ENCODE results near the gene KIF13A. TPM values are rescaled to one million over a fixed set of nuclear protein-coding genes. Genes with fewer than 3 reads are reported as not detected.

KIF13A gene
- total and polyA plus RNA-seq, 9 of the 15 experiments (the other 6 are each of a cell fraction or from before 2014, with no cell fraction given) = 3.6 to 44.3 (median 29.7) TPM

DNA sequence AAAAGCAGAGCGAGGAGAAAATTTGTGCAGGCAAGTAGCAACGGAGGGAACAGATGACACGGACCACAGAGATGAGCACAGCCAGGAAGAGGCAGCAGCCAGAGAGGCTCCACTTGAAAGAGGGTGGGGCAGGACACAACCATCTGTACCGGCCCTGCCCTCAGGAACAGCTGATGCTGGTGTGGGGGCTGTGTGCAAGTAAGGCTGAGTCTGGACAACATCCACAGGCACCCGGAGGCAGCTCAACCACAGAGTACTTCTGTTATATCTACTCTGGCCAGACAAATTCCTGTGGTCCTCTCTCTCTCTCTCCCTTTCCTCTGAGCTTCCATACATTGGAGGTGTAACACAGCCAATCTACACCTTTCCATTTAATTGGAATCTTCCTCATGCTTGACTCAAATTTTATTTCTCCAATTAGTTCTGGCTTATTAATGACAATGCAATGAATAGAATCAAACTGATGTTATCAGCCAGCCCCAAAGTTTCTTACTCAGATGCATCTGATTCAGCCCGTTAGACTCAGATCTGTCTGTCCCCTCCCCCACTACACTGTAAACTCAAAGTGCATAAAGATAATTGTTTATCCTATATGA lies 24.9 kb downstream of the KIF13A start (continued):
- TF ChIP-seq ZNF318 (IDR thresholded peaks at IDR 0.05; ENCODE audit: borderline replicate concordance in 1 of 2, low read depth in 1 of 2) (peak in 1 of 2 experiments; percentile 98; a peak in 2 of 4 replicates), HDAC3 (IDR thresholded peaks at IDR 0.05; ENCODE audit: borderline replicate concordance, partially characterized antibody) (peak; percentile 96), MED1 (CRISPR knock-in tag; IDR thresholded peaks at IDR 0.05; ENCODE audit: borderline replicate concordance) (no peak), ZNF445 (CRISPR knock-in tag; IDR thresholded peaks at IDR 0.05; ENCODE audit: low read depth) (no peak), CEBPG (CRISPR knock-in tag; IDR thresholded peaks at IDR 0.05) (no peak), CEBPG (tag; conservative IDR thresholded peaks at IDR 0.05 in 1 of 2, IDR thresholded peaks at IDR 0.05 in 1 of 2) (no peak; a peak in 1 of 4 replicates), TCF15 (CRISPR knock-in tag; IDR thresholded peaks at IDR 0.05) (no peak)
- TF ChIP-seq, protein P1, sequence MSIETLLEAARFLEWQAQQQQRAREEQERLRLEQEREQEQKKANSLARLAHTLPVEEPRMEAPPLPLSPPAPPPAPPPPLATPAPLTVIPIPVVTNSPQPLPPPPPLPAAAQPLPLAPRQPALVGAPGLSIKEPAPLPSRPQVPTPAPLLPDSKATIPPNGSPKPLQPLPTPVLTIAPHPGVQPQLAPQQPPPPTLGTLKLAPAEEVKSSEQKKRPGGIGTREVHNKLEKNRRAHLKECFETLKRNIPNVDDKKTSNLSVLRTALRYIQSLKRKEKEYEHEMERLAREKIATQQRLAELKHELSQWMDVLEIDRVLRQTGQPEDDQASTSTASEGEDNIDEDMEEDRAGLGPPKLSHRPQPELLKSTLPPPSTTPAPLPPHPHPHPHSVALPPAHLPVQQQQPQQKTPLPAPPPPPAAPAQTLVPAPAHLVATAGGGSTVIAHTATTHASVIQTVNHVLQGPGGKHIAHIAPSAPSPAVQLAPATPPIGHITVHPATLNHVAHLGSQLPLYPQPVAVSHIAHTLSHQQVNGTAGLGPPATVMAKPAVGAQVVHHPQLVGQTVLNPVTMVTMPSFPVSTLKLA (conservative IDR thresholded peaks at IDR 0.05) = peak; percentile 59 to 83
